HG02970 (cell line): Measurements from ENCODE around the gene STAT3.
"Not testable (repeated sequence)": the region's sequence is repeated elsewhere in the genome, so short reads cannot be mapped to it uniquely, and the experiment has no call there.

Experiments
- ATAC-seq: cut with Tn5 transposase; IDR thresholded peaks from one replicate; pipeline ENCODE4 v1.9.1; 2021; ENCODE audit warnings: mild to moderate bottlenecking, moderate library complexity, moderate number of reproducible peaks; ENCODE audit not compliant: unreplicated experiment, low FRiP score

Gene STAT3

GRCh38 chr17:42386777-42387657 lies 1.2 kb downstream of the STAT3 start:
- no peak for ATAC-seq

- ATAC-seq, result no peak
Observed at GRCh38 chr17:42381898-42382297, 6.3 kb downstream of the STAT3 start.

- ATAC-seq, result no peak
Observed at GRCh38 chr17:42380935-42381334, 7.3 kb downstream of the STAT3 start.

GRCh38 chr17:42378959-42379594 lies 9.2 kb downstream of the STAT3 start:
- ATAC-seq, result no peak

GRCh38 chr17:42378359-42378958 lies 9.8 kb downstream of the STAT3 start:
- no peak for ATAC-seq

GRCh38 chr17:42373896-42374295 lies 14.3 kb downstream of the STAT3 start:
- no peak for ATAC-seq

- ATAC-seq, result no peak
Observed at GRCh38 chr17:42372142-42372541, 16.1 kb downstream of the STAT3 start.

GRCh38 chr17:42368797-42369561 lies 19.3 kb downstream of the STAT3 start:
- not testable (repeated sequence) for ATAC-seq

GRCh38 chr17:42368310-42368709 lies 19.9 kb downstream of the STAT3 start:
- ATAC-seq, result not testable (repeated sequence)

- ATAC-seq, result not testable (repeated sequence)
Observed at GRCh38 chr17:42366176-42367023, 21.8 kb downstream of the STAT3 start.

GRCh38 chr17:42365136-42365535 lies 23.1 kb downstream of the STAT3 start:
- ATAC-seq, result no peak

- no peak for ATAC-seq
Observed at GRCh38 chr17:42363767-42364585, 24.3 kb downstream of the STAT3 start.

- no peak for ATAC-seq
Observed at GRCh38 chr17:42363231-42363630, 25.0 kb downstream of the STAT3 start.

- no peak for ATAC-seq
Observed at GRCh38 chr17:42362245-42362961, 25.8 kb downstream of the STAT3 start.

GRCh38 chr17:42361781-42362186 lies 26.5 kb downstream of the STAT3 start:
- ATAC-seq, result no peak

- ATAC-seq, result not testable (repeated sequence)
Observed at GRCh38 chr17:42360388-42360787, 27.9 kb downstream of the STAT3 start.

- no peak for ATAC-seq
Observed at GRCh38 chr17:42359133-42359532, 29.1 kb downstream of the STAT3 start.

- no peak for ATAC-seq
Observed at GRCh38 chr17:42358434-42358833, 29.8 kb downstream of the STAT3 start.
